Karpas-422 (cell line): ENCODE results near the gene PRX. TPM values are rescaled to one million over a fixed set of nuclear protein-coding genes. Genes with fewer than 3 reads are reported as not detected.
"Not testable (repeated sequence)": the region's sequence is repeated elsewhere in the genome, so short reads cannot be mapped to it uniquely, and the experiment has no call there.

Experiments
- DNase-seq: peaks from one replicate; pipeline ENCODE4 v3.0.0-alpha.2; 2015
- H2AFZ ChIP-seq: fragments of 200-600 bp; sonication (generic); 2 replicates; pipeline ENCODE4 v1.6.1; 2014; ENCODE audit warnings: antibody characterized with exemption, low read length, mixed read lengths
- H3K27ac ChIP-seq: fragments of 200-600 bp; sonication (generic); 2 replicates; pipeline ENCODE4 v1.5.1; 2014; ENCODE audit warnings: mild to moderate bottlenecking, low read length, moderate library complexity
- H3K27me3 ChIP-seq: fragments of 200-600 bp; sonication (generic); 2 replicates; pipeline ENCODE4 v1.6.1; 2014; ENCODE audit warnings: low read length, mixed read lengths
- H3K36me3 ChIP-seq: fragments of 200-600 bp; sonication (generic); 2 replicates; pipeline ENCODE4 v1.6.1; 2014; ENCODE audit warnings: low read length, mixed read lengths; ENCODE audit not compliant: insufficient read depth
- H3K4me1 ChIP-seq: fragments of 200-600 bp; sonication (generic); 2 replicates; pipeline ENCODE4 v1.6.1; 2014; ENCODE audit warnings: mild to moderate bottlenecking, low read length, mixed read lengths
- H3K4me2 ChIP-seq: fragments of 200-600 bp; sonication (generic); 2 replicates; pipeline ENCODE4 v1.6.1; 2014; ENCODE audit warnings: low read length, low read depth, mild to moderate bottlenecking; ENCODE audit not compliant: poor library complexity, severe bottlenecking
- H3K4me3 ChIP-seq: fragments of 200-600 bp; sonication (generic); 2 replicates; pipeline ENCODE4 v1.5.1; 2014; ENCODE audit warnings: mild to moderate bottlenecking, antibody characterized with exemption, low read length, mixed read lengths
- H3K79me2 ChIP-seq: fragments of 200-600 bp; sonication (generic); 2 replicates; pipeline ENCODE4 v1.6.1; 2014; ENCODE audit warnings: mild to moderate bottlenecking, low read length, mixed read lengths
- H3K9ac ChIP-seq: fragments of 200-600 bp; sonication (generic); 2 replicates; pipeline ENCODE4 v1.6.0; 2014; ENCODE audit warnings: low read length
- H3K9me2 ChIP-seq: fragments of 200-600 bp; sonication (generic), shearing (Covaris generic); replicated peaks from 2 replicates; pipeline ENCODE4 v1.6.0; 2014; ENCODE audit warnings: mild to moderate bottlenecking, low read length, moderate library complexity; ENCODE audit not compliant: insufficient read depth
- H3K9me3 ChIP-seq: fragments of 300-700, 200-600 bp; sonication (generic); 2 replicates; pipeline ENCODE4 v1.6.1; 2014; ENCODE audit warnings: low read length, mixed read lengths
- H4K20me1 ChIP-seq: fragments of 200-600 bp; sonication (generic); 2 replicates; pipeline ENCODE4 v1.6.1; 2014; ENCODE audit warnings: mild to moderate bottlenecking, antibody characterized with exemption, low read length, low read depth; ENCODE audit not compliant: insufficient read depth
- total RNA-seq: library from RNA; depleted of rRNA; stranded (reverse); fragments of >200 nt; shearing (Covaris generic); gene quantifications from 2 replicates; pipeline ENCODE4 v1.2.3, GENCODE V29; 2014; ENCODE audit warnings: low replicate concordance

The PRX gene
- total RNA-seq, 1 experiment from 2014 or later, result 0.56 TPM

DNA sequence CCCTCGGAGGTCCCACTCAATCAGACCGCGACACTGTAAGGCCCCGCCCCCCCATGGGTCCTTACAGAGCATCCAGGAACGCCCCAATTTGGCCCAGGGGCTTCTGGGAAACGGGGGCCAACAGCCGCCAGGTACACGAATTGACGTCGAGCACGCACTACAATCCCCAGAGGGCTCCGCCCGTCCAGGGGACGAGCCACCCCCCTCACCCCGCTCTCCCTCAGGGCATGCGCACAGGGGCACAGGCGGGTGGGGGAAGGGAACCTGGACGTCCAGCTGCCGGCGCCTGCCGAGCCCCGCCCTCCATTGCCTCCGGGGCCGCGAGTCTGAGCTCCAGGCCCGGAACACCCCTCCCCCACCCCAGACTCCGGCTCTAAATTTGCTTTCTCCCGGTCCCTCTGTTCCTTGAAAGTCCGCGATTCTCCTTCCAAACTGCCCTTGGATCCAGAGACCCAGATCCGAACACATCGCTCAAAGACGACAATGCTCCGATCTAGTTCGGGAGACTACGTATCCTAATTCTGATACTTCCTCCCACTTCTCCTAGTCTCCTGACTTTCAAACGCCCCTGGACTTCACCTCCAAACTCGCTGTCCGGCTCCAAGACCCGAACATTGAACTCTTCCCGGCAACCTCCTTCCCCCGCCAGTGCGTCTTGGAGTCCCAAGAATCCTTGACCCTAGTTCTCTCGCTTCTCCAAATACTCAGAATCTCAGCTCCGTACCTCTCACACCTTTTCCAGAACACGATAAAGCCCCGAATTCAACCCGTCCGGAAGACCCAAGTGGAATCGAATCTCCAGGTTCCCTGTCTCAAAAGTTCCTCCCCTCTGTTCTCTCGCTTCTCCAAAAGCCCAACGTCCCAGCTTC lies 30.2 kb upstream of the PRX start:
- H4K20me1 ChIP-seq, result peaks cover 10% of the 10 kb centered on the region; the same call in 1 of the 2 replicates
- peak overlapping the region; percentile 95 for H3K27ac ChIP-seq
- no peaks in the 10 kb centered on the region for H3K9me3 ChIP-seq
- peaks cover 22% of the 10 kb centered on the region for H3K79me2 ChIP-seq
- peak overlapping the region; percentile 93 for H3K4me3 ChIP-seq
- DNase-seq, result peak; percentile 100
- peak overlapping the region; percentile 96 for H3K9ac ChIP-seq
- no peaks in the 10 kb centered on the region for H3K9me2 ChIP-seq
- H2AFZ ChIP-seq, result peak overlapping the region; percentile 6; the same call in 1 of the 2 replicates
- peaks cover 13% of the 10 kb centered on the region for H3K4me1 ChIP-seq
- H3K27me3 ChIP-seq, result no peaks in the 10 kb centered on the region
- peaks cover 11% of the 10 kb centered on the region for H3K36me3 ChIP-seq
- H3K4me2 ChIP-seq, result peak overlapping the region; percentile 95

- peaks cover 10% of the 10 kb centered on the region; the same call in 1 of the 2 replicates for H4K20me1 ChIP-seq
- H3K9ac ChIP-seq, result peak overlapping the region; percentile 74
- H3K36me3 ChIP-seq, result peaks cover 11% of the 10 kb centered on the region
- no peak overlapping the region for H2AFZ ChIP-seq
- H3K27me3 ChIP-seq, result no peaks in the 10 kb centered on the region
- no peaks in the 10 kb centered on the region for H3K9me2 ChIP-seq
- no peaks in the 10 kb centered on the region for H3K9me3 ChIP-seq
- H3K79me2 ChIP-seq, result peaks cover 22% of the 10 kb centered on the region
- peak overlapping the region; percentile 74 for H3K4me3 ChIP-seq
- peak overlapping the region; percentile 44; the same call in 1 of the 2 replicates for H3K27ac ChIP-seq
- DNase-seq, result peak; percentile 71
- peaks cover 13% of the 10 kb centered on the region for H3K4me1 ChIP-seq
- peak overlapping the region; percentile 86 for H3K4me2 ChIP-seq
These were observed 29.4 kb upstream of the PRX start for GRCh38 chr19:40442328-40443130.

GRCh38 chr19:40441719-40442253 lies 28.6 kb upstream of the PRX start:
- H3K4me2 ChIP-seq, result peak overlapping the region; percentile 86
- no peaks in the 10 kb centered on the region for H3K9me3 ChIP-seq
- peak overlapping the region; percentile 74 for H3K4me3 ChIP-seq
- no peaks in the 10 kb centered on the region for H3K9me2 ChIP-seq
- peaks cover 22% of the 10 kb centered on the region for H3K79me2 ChIP-seq
- DNase-seq, result no peak
- peaks cover 13% of the 10 kb centered on the region for H3K4me1 ChIP-seq
- peaks cover 10% of the 10 kb centered on the region; the same call in 1 of the 2 replicates for H4K20me1 ChIP-seq
- H3K36me3 ChIP-seq, result peaks cover 11% of the 10 kb centered on the region
- no peaks in the 10 kb centered on the region for H3K27me3 ChIP-seq
- H2AFZ ChIP-seq, result no peak overlapping the region
- H3K27ac ChIP-seq, result no peak overlapping the region
- H3K9ac ChIP-seq, result no peak overlapping the region

DNA sequence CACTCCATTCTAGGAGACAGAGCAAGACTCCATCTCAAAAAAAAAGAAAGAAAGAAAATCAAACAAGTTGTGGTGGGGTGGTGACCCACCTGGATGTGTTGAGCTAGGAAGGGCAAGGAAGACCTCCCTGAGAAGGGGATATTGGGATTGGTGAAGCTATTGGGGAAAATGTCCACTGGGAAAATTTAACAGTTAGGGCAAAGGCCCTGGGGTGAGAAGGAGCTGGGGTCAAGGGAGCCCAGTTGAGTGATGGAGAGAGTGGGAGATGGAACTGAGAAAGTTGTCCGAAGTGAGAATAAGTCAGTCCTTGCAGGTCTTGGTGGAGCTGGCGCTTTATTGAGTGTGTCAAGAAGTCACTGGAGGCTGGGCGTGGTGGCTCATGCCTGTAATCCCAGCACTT lies 25.1 kb upstream of the PRX start:
- Histone ChIP-seq H3K4me3 (no peak overlapping the region), H3K9me2 (no peaks in the 10 kb centered on the region), H3K79me2 (peaks cover 16% of the 10 kb centered on the region), H4K20me1 (peaks cover 10% of the 10 kb centered on the region; the same call in 1 of the 2 replicates), H3K4me1 (peaks cover 32% of the 10 kb centered on the region), H3K36me3 (peaks cover 11% of the 10 kb centered on the region), H3K9ac (no peak overlapping the region), H2AFZ (no peak overlapping the region), H3K27ac (no peak overlapping the region), H3K9me3 (no peaks in the 10 kb centered on the region), H3K4me2 (no peak overlapping the region), H3K27me3 (no peaks in the 10 kb centered on the region)
- DNase-seq, result no peak

DNA sequence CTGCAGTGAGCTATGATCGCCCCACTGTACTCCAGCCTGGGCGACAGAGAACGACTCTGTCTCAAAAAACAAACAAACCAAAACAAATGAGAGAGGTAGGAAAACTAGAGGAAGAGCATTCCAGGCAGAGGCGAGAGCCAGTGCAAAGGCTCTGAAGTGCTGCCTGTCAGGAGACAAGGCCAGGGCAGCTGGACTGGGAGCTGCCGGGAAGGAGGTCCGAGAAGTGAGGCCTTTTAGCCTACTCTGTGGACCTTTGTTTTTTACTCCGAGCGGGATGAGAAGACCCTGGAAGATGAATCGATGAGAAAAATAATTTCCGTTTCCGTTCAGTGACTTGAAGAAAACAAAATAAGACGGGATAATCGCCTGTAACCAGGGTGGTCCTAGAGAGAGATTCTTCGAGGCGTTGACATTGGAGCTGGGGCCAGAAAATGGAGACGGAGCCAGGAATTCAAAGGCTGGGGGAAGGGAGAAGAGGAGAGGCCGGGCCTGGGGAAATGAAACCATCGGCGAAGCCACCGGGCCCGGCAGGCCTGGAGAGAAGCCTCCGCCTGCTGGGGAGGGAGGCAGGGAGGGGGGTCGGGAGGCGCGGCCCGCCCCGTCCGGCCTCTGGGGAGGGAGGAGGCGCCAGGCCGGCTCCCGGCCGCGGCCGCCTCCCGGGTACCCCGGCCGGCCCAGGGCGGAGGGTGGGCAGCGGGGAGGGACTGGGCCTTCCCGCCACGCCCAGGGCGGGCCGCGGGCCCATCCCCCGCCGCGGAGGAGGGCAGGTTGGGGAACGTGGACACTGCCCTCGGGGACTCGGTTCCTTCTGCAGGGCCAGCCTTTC lies 20.4 kb upstream of the PRX start:
- H3K4me2 ChIP-seq, result peak overlapping the region; percentile 61
- H3K4me3 ChIP-seq, result peak overlapping the region; percentile 65; the same call in 1 of the 2 replicates
- H3K79me2 ChIP-seq, result no peaks in the 10 kb centered on the region
- peak overlapping the region; percentile 90 for H2AFZ ChIP-seq
- H3K9me3 ChIP-seq, result no peaks in the 10 kb centered on the region
- no peaks in the 10 kb centered on the region for H3K27me3 ChIP-seq
- H4K20me1 ChIP-seq, result no peaks in the 10 kb centered on the region
- peak; percentile 82 for DNase-seq
- peaks cover 25% of the 10 kb centered on the region for H3K4me1 ChIP-seq
- peak overlapping the region; percentile 67 for H3K9ac ChIP-seq
- peak overlapping the region; percentile 52 for H3K27ac ChIP-seq
- no peaks in the 10 kb centered on the region for H3K36me3 ChIP-seq
- H3K9me2 ChIP-seq, result no peaks in the 10 kb centered on the region

- H4K20me1 ChIP-seq, H2AFZ ChIP-seq, H3K9ac ChIP-seq, H3K9me3 ChIP-seq, H3K27ac ChIP-seq, DNase-seq, H3K27me3 ChIP-seq, H3K9me2 ChIP-seq, H3K4me3 ChIP-seq, H3K36me3 ChIP-seq, H3K79me2 ChIP-seq: not testable (repeated sequence)
- H3K4me2 ChIP-seq, result peak overlapping the region; percentile 61
- peaks cover 25% of the 10 kb centered on the region for H3K4me1 ChIP-seq
These were observed 19.6 kb upstream of the PRX start for GRCh38 chr19:40432760-40433159.

GRCh38 chr19:40431698-40432097 lies 18.5 kb upstream of the PRX start:
- DNase-seq, result no peak
- Histone ChIP-seq H3K9ac (no peak overlapping the region), H3K27ac (no peak overlapping the region), H4K20me1 (no peaks in the 10 kb centered on the region), H3K9me2 (no peaks in the 10 kb centered on the region), H3K79me2 (no peaks in the 10 kb centered on the region), H3K36me3 (no peaks in the 10 kb centered on the region), H3K9me3 (no peaks in the 10 kb centered on the region), H3K4me2 (no peak overlapping the region), H2AFZ (no peak overlapping the region), H3K27me3 (no peaks in the 10 kb centered on the region), H3K4me3 (no peak overlapping the region), H3K4me1 (peaks cover 25% of the 10 kb centered on the region)
